ENCODE data around the gene RAB1A. TPM values are rescaled to one million over a fixed set of nuclear protein-coding genes. Genes with fewer than 3 reads are reported as not detected.

Gene RAB1A
- total RNA-seq, 1 experiment from 2014 or later: 165 TPM

- Histone ChIP-seq H3K27me3 (ENCODE audit: insufficient read depth, low read depth) (no peaks in the 10 kb centered on the region), H3K9me3 (ENCODE audit: insufficient read depth, low read depth) (no peaks in the 10 kb centered on the region), H3K4me2 (no peak overlapping the region), H3K36me3 (ENCODE audit: low read depth) (no peaks in the 10 kb centered on the region), H3F3A (ENCODE audit: insufficient read depth, low read depth) (peaks cover 19% of the 10 kb centered on the region; the same call in 1 of the 2 replicates), H3K4me3 (no peak overlapping the region), H4K20me1 (ENCODE audit: insufficient read depth) (peaks cover 7% of the 10 kb centered on the region), H3K4me1 (replicated peaks; ENCODE audit: insufficient read depth) (peaks cover 31% of the 10 kb centered on the region), H3K9me2 (ENCODE audit: insufficient read depth) (no peaks in the 10 kb centered on the region), H2AFZ (no peak overlapping the region), H3K27ac (no peak overlapping the region), H3K79me2 (ENCODE audit: low read depth) (no peaks in the 10 kb centered on the region)
- ChIA-PET CTCF (no interaction called here), POLR2A (ENCODE audit: unreplicated experiment) (no interaction called here)
- intact Hi-C loops (cut with micrococcal nuclease; ENCODE audit: unreplicated experiment): loop anchor here (10.0 kb wide), 1 partner anchor 103 kb away; no protein-coding TSS in a partner anchor
- TF ChIP-seq EZH2 (IDR thresholded peaks at IDR 0.05; ENCODE audit: low read depth): no peak
- TF ChIP-seq CTCF (conservative IDR thresholded peaks at IDR 0.05): no peak
- BruUV-seq (replicated peaks): no TSS peak
- no peak for DNase-seq
Measured at GRCh38 chr2:65061146-65061909, 68.6 kb downstream of the RAB1A start.

- DNase-seq: no peak
- BruUV-seq (replicated peaks): no TSS peak
- Histone ChIP-seq H3K9me2 (ENCODE audit: insufficient read depth) (no peaks in the 10 kb centered on the region), H3K4me1 (replicated peaks; ENCODE audit: insufficient read depth) (peaks cover 16% of the 10 kb centered on the region), H2AFZ (no peak overlapping the region), H3K4me3 (no peak overlapping the region), H4K20me1 (ENCODE audit: insufficient read depth) (no peaks in the 10 kb centered on the region; the same call in 1 of the 2 replicates), H3F3A (ENCODE audit: insufficient read depth, low read depth) (peaks cover 9% of the 10 kb centered on the region; the same call in 1 of the 2 replicates), H3K36me3 (ENCODE audit: low read depth) (no peaks in the 10 kb centered on the region), H3K27me3 (ENCODE audit: insufficient read depth, low read depth) (no peaks in the 10 kb centered on the region), H3K79me2 (ENCODE audit: low read depth) (no peaks in the 10 kb centered on the region), H3K9me3 (ENCODE audit: insufficient read depth, low read depth) (no peaks in the 10 kb centered on the region), H3K27ac (no peak overlapping the region), H3K4me2 (no peak overlapping the region)
- ChIA-PET POLR2A (ENCODE audit: unreplicated experiment) (interaction anchor here (0.6 kb wide), 2 partner anchors 71 to 97 kb away, joined by 3 to 17 read pairs; partner anchors contain the start of gene RAB1A), CTCF (interaction anchor here (0.5 kb wide), 1 partner anchor 81 kb away, joined by 4 read pairs; no protein-coding TSS in a partner anchor)
- intact Hi-C loops (cut with micrococcal nuclease; ENCODE audit: unreplicated experiment): loop anchor here (5.0 kb wide), 1 partner anchor 168 kb away; the partner anchor contains the start of gene ACTR2
- TF ChIP-seq CTCF (conservative IDR thresholded peaks at IDR 0.05): no peak
- TF ChIP-seq EZH2 (IDR thresholded peaks at IDR 0.05; ENCODE audit: low read depth): no peak
Measured at GRCh38 chr2:65059071-65059470, 70.8 kb downstream of the RAB1A start.

- peak overlapping the region; percentile 90 for H3K4me2 ChIP-seq
- H3K36me3 ChIP-seq (ENCODE audit: low read depth): no peaks in the 10 kb centered on the region
- TF ChIP-seq EZH2 (IDR thresholded peaks at IDR 0.05; ENCODE audit: low read depth): no peak
- no peak for TF ChIP-seq CTCF (conservative IDR thresholded peaks at IDR 0.05)
- H3K4me3 ChIP-seq: peak overlapping the region; percentile 86
- H3F3A ChIP-seq (ENCODE audit: insufficient read depth, low read depth): peaks cover 9% of the 10 kb centered on the region; the same call in 1 of the 2 replicates
- intact Hi-C loops (cut with micrococcal nuclease; ENCODE audit: unreplicated experiment): loop anchor here (5.0 kb wide), 1 partner anchor 170 kb away; the partner anchor contains the start of gene ACTR2
- no peaks in the 10 kb centered on the region for H3K9me3 ChIP-seq (ENCODE audit: insufficient read depth, low read depth)
- ChIA-PET POLR2A (ENCODE audit: unreplicated experiment) (interaction anchor here (0.6 kb wide), 1 partner anchor 200 kb away, joined by 7 read pairs; no protein-coding TSS in a partner anchor), CTCF (no interaction called here)
- H2AFZ ChIP-seq: peak overlapping the region; percentile 99; the same call in 1 of the 2 replicates
- DNase-seq: peak; percentile 41 to 74
- H3K4me1 ChIP-seq (replicated peaks; ENCODE audit: insufficient read depth): peaks cover 14% of the 10 kb centered on the region
- no peaks in the 10 kb centered on the region for H3K79me2 ChIP-seq (ENCODE audit: low read depth)
- H3K27me3 ChIP-seq (ENCODE audit: insufficient read depth, low read depth): no peaks in the 10 kb centered on the region
- BruUV-seq (replicated peaks): no TSS peak
- H4K20me1 ChIP-seq (ENCODE audit: insufficient read depth): no peaks in the 10 kb centered on the region; the same call in 1 of the 2 replicates
- H3K27ac ChIP-seq: no peak overlapping the region
- no peaks in the 10 kb centered on the region for H3K9me2 ChIP-seq (ENCODE audit: insufficient read depth)
Measured at GRCh38 chr2:65057391-65058052, 72.4 kb downstream of the RAB1A start.
